K562 (cell line): ENCODE data around the gene CD52. TPM values are rescaled to one million over a fixed set of nuclear protein-coding genes. Genes with fewer than 3 reads are reported as not detected.

ENCODE experiments used
- ASH1L ChIP-seq: fragments of 450-650 bp; IDR thresholded peaks from 2 replicates; pipeline ENCODE4 v1.6.1; 2018; ENCODE audit warnings: borderline replicate concordance, mild to moderate bottlenecking, low read depth; ENCODE audit not compliant: partially characterized antibody
- DACH1 ChIP-seq: fragments of 450-650 bp; IDR thresholded peaks from 2 replicates; pipeline ENCODE4 v1.6.1; 2018; ENCODE audit not compliant: partially characterized antibody
- ESRRB ChIP-seq: fragments of 250-450 bp; sonication (Bioruptor Pico); IDR thresholded peaks from 2 replicates; pipeline ENCODE4 v1.5.0; 2020; ENCODE audit warnings: mild to moderate bottlenecking, moderate library complexity, borderline replicate concordance
- EZH2 ChIP-seq: IDR thresholded peaks from 2 replicates; pipeline ENCODE4 v1.6.1; 2012; ENCODE audit warnings: low read depth, mild to moderate bottlenecking, inconsistent platforms, low read length, borderline replicate concordance
- FOXM1 ChIP-seq, 2 experiments: fragments of 450-650 bp in 1 of 2; sonication (generic) in 1 of 2; formaldehyde crosslinking in 1 of 2; IDR thresholded peaks; 2 replicates each; pipeline versions ENCODE4 v1.6.1 to v1.9.0; 2017 to 2022; ENCODE audit warnings: low read depth in 2 of 2, mild to moderate bottlenecking in 2 of 2, missing genetic modification reagents in 1 of 2, moderate library complexity in 1 of 2
- HNRNPK ChIP-seq: fragments of 200-400 bp; formaldehyde crosslinking; IDR thresholded peaks from one replicate; pipeline ENCODE4 v1.6.1; 2018; ENCODE audit warnings: mild to moderate bottlenecking, low read depth, low read length; ENCODE audit not compliant: poor library complexity, severe bottlenecking
- KLF13 ChIP-seq: fragments of 450-650 bp; IDR thresholded peaks from 2 replicates; pipeline ENCODE4 v1.6.1; 2016; ENCODE audit warnings: missing genetic modification characterization, low read depth, mild to moderate bottlenecking, missing compliant biosample characterization, moderate library complexity, borderline replicate concordance
- LARP7 ChIP-seq: fragments of 450-650 bp; IDR thresholded peaks from 2 replicates; pipeline ENCODE4 v1.6.1; 2016
- MCM7 ChIP-seq, 2 experiments: fragments of 450-650 bp; IDR thresholded peaks; 2 replicates each; pipeline ENCODE4 v1.6.1; 2016 to 2018
- MIER1 ChIP-seq: fragments of 450-650 bp; IDR thresholded peaks from 2 replicates; pipeline ENCODE4 v1.6.1; 2016; ENCODE audit warnings: antibody characterized with exemption, mild to moderate bottlenecking, low read depth
- MXI1 ChIP-seq: IDR thresholded peaks from 2 replicates; pipeline ENCODE4 v1.6.1; 2011; ENCODE audit warnings: low read depth, mild to moderate bottlenecking, improper control_type of control experiment, low read length
- NCOA6 ChIP-seq: fragments of 450-650 bp; IDR thresholded peaks from 2 replicates; pipeline ENCODE4 v1.6.1; 2017; ENCODE audit warnings: mild to moderate bottlenecking
- PHB ChIP-seq: fragments of 250-450 bp; sonication (Bioruptor Pico); IDR thresholded peaks from 2 replicates; pipeline ENCODE4 v1.5.0; 2021
- SLC30A9 ChIP-seq: fragments of 250-450 bp; sonication (Bioruptor Pico); IDR thresholded peaks from 2 replicates; pipeline ENCODE4 v1.8.0; 2022; ENCODE audit warnings: mild to moderate bottlenecking, moderate library complexity
- SNAPC5 ChIP-seq: fragments of 250-450 bp; sonication (Bioruptor Pico); IDR thresholded peaks from 2 replicates; pipeline ENCODE4 v1.8.0; 2021; ENCODE audit warnings: moderate library complexity, mild to moderate bottlenecking, inconsistent platforms
- ZKSCAN1 ChIP-seq: fragments of 150-350 bp; IDR thresholded peaks from 2 replicates; pipeline ENCODE4 v1.6.1; 2016; ENCODE audit warnings: low read depth, low read length
- ZKSCAN3 ChIP-seq: fragments of 250-450 bp; sonication (Bioruptor Pico); IDR thresholded peaks from 2 replicates; pipeline ENCODE4 v1.4.0; 2020
- ZNF174 ChIP-seq: fragments of 250-450 bp; sonication (Bioruptor Pico); IDR thresholded peaks from 2 replicates; pipeline ENCODE4 v1.4.0; 2020; ENCODE audit warnings: mild to moderate bottlenecking
- ZNF311 ChIP-seq: fragments of 250-450 bp; sonication (Bioruptor Pico); IDR thresholded peaks from 2 replicates; pipeline ENCODE4 v1.4.0; 2020; ENCODE audit warnings: mild to moderate bottlenecking, moderate library complexity
- ZNF507 ChIP-seq: conservative IDR thresholded peaks from 2 replicates; pipeline ENCODE4 v1.6.1; 2017; ENCODE audit warnings: missing genetic modification characterization, missing compliant biosample characterization
- polyA plus RNA-seq, 8 experiments: library from polyadenylated mRNA; depleted of rRNA in 4 of 8; stranded (reverse) in 5 of 8; unstranded in 3 of 8; fragments of >200 nt; fragmentation: Nextera tagmentation in 2 of 8; fragmentation: Illumina TruSeq in 1 of 8; extraction: Ambion mirVana in 2 of 8; extraction: Trizol in 1 of 8; gene quantifications; 2 replicates each; pipeline versions ENCODE4 v1.2.1 to v1.2.3, GENCODE V29; 2011 to 2014; ENCODE audit warnings: inconsistent platforms in 1 of 8, missing spikeins in 1 of 8
- total RNA-seq, 7 experiments: library from RNA; depleted of rRNA in 6 of 7; stranded (reverse); fragments of >200 nt in 6 of 7; fragmentation: Illumina TruSeq in 2 of 7; extraction: Trizol in 2 of 7; gene quantifications; 2 replicates each; pipeline versions ENCODE4 v1.2.1 to v1.2.3, GENCODE V29; 2011 to 2021; ENCODE audit warnings: low replicate concordance in 1 of 7
- TF ChIP-seq, protein P1 (sequence below): sonication (generic); formaldehyde crosslinking; IDR thresholded peaks from 2 replicates; pipeline ENCODE4 v1.8.1; 2023; ENCODE audit warnings: mild to moderate bottlenecking, missing genetic modification reagents
- TF ChIP-seq, protein P2 (sequence below): fragments of 200-800 bp; sonication (Bioruptor generic); IDR thresholded peaks from 2 replicates; pipeline ENCODE4 v1.6.1; 2016; ENCODE audit warnings: missing genetic modification characterization, missing compliant biosample characterization

Gene CD52
- total and polyA plus RNA-seq, 9 of the 15 experiments (the other 6 are each of a cell fraction or from before 2014, with no cell fraction given) = 34.9 to 488 (median 173) TPM

- TF ChIP-seq ZNF311 = no peak
- TF ChIP-seq ZNF174 (CRISPR knock-in tag) = no peak
- no peak for TF ChIP-seq MXI1
- TF ChIP-seq, protein P1, sequence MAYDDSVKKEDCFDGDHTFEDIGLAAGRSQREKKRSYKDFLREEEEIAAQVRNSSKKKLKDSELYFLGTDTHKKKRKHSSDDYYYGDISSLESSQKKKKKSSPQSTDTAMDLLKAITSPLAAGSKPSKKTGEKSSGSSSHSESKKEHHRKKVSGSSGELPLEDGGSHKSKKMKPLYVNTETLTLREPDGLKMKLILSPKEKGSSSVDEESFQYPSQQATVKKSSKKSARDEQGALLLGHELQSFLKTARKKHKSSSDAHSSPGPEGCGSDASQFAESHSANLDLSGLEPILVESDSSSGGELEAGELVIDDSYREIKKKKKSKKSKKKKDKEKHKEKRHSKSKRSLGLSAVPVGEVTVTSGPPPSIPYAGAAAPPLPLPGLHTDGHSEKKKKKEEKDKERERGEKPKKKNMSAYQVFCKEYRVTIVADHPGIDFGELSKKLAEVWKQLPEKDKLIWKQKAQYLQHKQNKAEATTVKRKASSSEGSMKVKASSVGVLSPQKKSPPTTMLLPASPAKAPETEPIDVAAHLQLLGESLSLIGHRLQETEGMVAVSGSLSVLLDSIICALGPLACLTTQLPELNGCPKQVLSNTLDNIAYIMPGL (CRISPR knock-in tag) = peak; percentile 73; the same call in 1 of the 2 replicates
- TF ChIP-seq, protein P2, sequence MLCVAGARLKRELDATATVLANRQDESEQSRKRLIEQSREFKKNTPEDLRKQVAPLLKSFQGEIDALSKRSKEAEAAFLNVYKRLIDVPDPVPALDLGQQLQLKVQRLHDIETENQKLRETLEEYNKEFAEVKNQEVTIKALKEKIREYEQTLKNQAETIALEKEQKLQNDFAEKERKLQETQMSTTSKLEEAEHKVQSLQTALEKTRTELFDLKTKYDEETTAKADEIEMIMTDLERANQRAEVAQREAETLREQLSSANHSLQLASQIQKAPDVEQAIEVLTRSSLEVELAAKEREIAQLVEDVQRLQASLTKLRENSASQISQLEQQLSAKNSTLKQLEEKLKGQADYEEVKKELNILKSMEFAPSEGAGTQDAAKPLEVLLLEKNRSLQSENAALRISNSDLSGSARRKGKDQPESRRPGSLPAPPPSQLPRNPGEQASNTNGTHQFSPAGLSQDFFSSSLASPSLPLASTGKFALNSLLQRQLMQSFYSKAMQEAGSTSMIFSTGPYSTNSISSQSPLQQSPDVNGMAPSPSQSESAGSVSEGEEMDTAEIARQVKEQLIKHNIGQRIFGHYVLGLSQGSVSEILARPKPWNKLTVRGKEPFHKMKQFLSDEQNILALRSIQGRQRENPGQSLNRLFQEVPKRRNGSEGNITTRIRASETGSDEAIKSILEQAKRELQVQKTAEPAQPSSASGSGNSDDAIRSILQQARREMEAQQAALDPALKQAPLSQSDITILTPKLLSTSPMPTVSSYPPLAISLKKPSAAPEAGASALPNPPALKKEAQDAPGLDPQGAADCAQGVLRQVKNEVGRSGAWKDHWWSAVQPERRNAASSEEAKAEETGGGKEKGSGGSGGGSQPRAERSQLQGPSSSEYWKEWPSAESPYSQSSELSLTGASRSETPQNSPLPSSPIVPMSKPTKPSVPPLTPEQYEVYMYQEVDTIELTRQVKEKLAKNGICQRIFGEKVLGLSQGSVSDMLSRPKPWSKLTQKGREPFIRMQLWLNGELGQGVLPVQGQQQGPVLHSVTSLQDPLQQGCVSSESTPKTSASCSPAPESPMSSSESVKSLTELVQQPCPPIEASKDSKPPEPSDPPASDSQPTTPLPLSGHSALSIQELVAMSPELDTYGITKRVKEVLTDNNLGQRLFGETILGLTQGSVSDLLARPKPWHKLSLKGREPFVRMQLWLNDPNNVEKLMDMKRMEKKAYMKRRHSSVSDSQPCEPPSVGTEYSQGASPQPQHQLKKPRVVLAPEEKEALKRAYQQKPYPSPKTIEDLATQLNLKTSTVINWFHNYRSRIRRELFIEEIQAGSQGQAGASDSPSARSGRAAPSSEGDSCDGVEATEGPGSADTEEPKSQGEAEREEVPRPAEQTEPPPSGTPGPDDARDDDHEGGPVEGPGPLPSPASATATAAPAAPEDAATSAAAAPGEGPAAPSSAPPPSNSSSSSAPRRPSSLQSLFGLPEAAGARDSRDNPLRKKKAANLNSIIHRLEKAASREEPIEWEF = no peak
- no peak for TF ChIP-seq ZNF507 (tag)
- no peak for TF ChIP-seq LARP7
- TF ChIP-seq PHB = 0 out of 2 replicates have a peak, but pooled peaks have one; percentile 66
- no peak for TF ChIP-seq SNAPC5 (CRISPR knock-in tag)
- TF ChIP-seq KLF13 = 0 out of 2 replicates have a peak, but pooled peaks have one; percentile 24
- no peak for TF ChIP-seq DACH1
- peak; percentile 76 for TF ChIP-seq HNRNPK
- no peak for TF ChIP-seq FOXM1 (IDR thresholded peaks at IDR 0.05; ENCODE audit: low read depth)
- TF ChIP-seq FOXM1 (CRISPR knock-in tag; IDR thresholded peaks at IDR 0.05; ENCODE audit: low read depth) = no peak
- no peak for TF ChIP-seq EZH2
- no peak for TF ChIP-seq NCOA6
- no peak for TF ChIP-seq SLC30A9
- TF ChIP-seq ASH1L = no peak
- TF ChIP-seq MIER1 = no peak
- TF ChIP-seq ESRRB (CRISPR knock-in tag) = no peak
- no peak for TF ChIP-seq ZKSCAN1
- no peak for TF ChIP-seq MCM7 (IDR thresholded peaks at IDR 0.05)
- no peak for TF ChIP-seq ZKSCAN3 (CRISPR knock-in tag)
Observed at GRCh38 chr1:26279456-26280332, 38.1 kb upstream of the CD52 start, which contains the start of gene SH3BGRL3 (continued).
